GM12892 (cell line): ENCODE results near the gene WDR62.

Experiments
- POLR2A ChIP-seq: IDR thresholded peaks from 2 replicates; pipeline ENCODE4 v1.6.1; 2011; ENCODE audit warnings: low read depth, low read length, control low read depth
- POLR2AphosphoS5 ChIP-seq: IDR thresholded peaks from 2 replicates; pipeline ENCODE4 v1.6.1; 2011; ENCODE audit warnings: low read depth, low read length, control low read depth

DNA sequence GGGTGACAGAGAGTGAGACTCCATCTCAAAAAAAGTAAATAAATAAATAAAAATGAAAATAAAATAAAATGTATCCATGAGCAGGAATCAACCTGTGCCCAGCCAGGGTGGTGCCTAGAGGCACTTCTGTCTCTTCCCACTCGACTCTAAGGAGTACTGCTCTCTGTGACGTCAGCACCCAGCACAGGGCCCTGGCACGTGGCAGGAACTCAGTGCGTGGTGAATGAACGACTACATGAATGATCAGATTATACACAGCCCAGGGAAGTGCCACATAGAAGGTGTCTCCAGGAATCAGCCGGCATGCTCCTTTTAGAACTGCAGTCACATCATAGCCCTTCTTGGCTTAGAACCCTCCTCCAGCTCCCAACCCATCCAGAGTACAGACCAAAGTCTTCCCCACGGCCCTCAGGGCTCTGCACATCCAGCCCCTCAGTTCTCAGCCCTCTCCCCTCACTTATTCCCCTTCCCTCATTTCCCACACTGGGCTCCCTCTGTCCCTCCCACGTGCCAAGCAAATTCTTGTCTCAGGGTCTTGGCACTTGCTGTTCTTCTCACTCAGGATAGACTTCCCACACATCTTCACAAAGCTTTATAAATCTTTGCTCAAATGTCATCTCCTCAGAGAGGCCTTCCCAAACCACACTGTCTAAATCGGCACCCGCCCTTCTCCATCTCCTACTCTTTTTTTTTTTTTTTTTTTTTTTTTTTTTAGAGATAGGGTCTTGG, 26.2 kb upstream of the WDR62 start:
- no peak for TF ChIP-seq POLR2AphosphoS5
- no peak for TF ChIP-seq POLR2A
